ENCODE data around the gene CASR.

Gene CASR

GRCh38 chr3:122258757-122259371 lies 75.4 kb downstream of the CASR start:
- peak; percentile 58 for DNase-seq

GRCh38 chr3:122260206-122260605 lies 76.7 kb downstream of the CASR start:
- DNase-seq, result no peak

- no peak for DNase-seq
Observed at GRCh38 chr3:122263058-122263457, 79.6 kb downstream of the CASR start.

- DNase-seq, result no peak
Observed at GRCh38 chr3:122263974-122264588, 80.6 kb downstream of the CASR start.

- no peak for DNase-seq
Observed at GRCh38 chr3:122265957-122266356, 82.5 kb downstream of the CASR start.

GRCh38 chr3:122268257-122269024 lies 85.0 kb downstream of the CASR start:
- no peak for DNase-seq

- DNase-seq, result no peak
Observed at GRCh38 chr3:122269045-122269444, 85.6 kb downstream of the CASR start.

GRCh38 chr3:122271246-122271898 lies 87.9 kb downstream of the CASR start:
- no peak for DNase-seq

- DNase-seq, result no peak
Observed at GRCh38 chr3:122272879-122273278, 89.4 kb downstream of the CASR start.

GRCh38 chr3:122273498-122273897 lies 90.0 kb downstream of the CASR start:
- DNase-seq, result no peak

- no peak for DNase-seq
Observed at GRCh38 chr3:122281891-122282290, 98.4 kb downstream of the CASR start.

- no peak for DNase-seq
Observed at GRCh38 chr3:122283796-122284445, 100.5 kb downstream of the CASR start.

GRCh38 chr3:122284486-122284885 lies 101.0 kb downstream of the CASR start:
- no peak for DNase-seq

- DNase-seq, result no peak
Observed at GRCh38 chr3:122294359-122294758, 110.9 kb downstream of the CASR start.

GRCh38 chr3:122295266-122296062 lies 112.0 kb downstream of the CASR start:
- no peak for DNase-seq

- no peak for DNase-seq
Observed at GRCh38 chr3:122298239-122298638, 114.8 kb downstream of the CASR start.

- no peak for DNase-seq
Observed at GRCh38 chr3:122299215-122299614, 115.7 kb downstream of the CASR start.

GRCh38 chr3:122299872-122300460 lies 116.5 kb downstream of the CASR start:
- peak; percentile 12 for DNase-seq

GRCh38 chr3:122301063-122301462 lies 117.6 kb downstream of the CASR start:
- no peak for DNase-seq

- no peak for DNase-seq
Observed at GRCh38 chr3:122305818-122306621, 122.6 kb downstream of the CASR start.

GRCh38 chr3:122306622-122306953 lies 123.1 kb downstream of the CASR start:
- DNase-seq, result no peak

Measured in fibroblast of skin of back (primary cell).